Measurements from ENCODE around the gene ADGRG2.
"Not testable (repeated sequence)": the region's sequence is repeated elsewhere in the genome, so short reads cannot be mapped to it uniquely, and the experiment has no call there.

- TF ChIP-seq EZH2 (IDR thresholded peaks at IDR 0.05; ENCODE audit: borderline replicate concordance, insufficient read depth, low read length, poor library complexity, severe bottlenecking); CTCF (IDR thresholded peaks at IDR 0.05; ENCODE audit: poor library complexity, severe bottlenecking): not testable (repeated sequence)
Observed at GRCh38 chrX:18980262-18980661, 142.0 kb downstream of the ADGRG2 start.
